Omental fat pad (tissue), 4 donors: Measurements from ENCODE around the gene PLIN3. TPM values are rescaled to one million over a fixed set of nuclear protein-coding genes. Genes with fewer than 3 reads are reported as not detected.
A peak's percentile ranks its signal among the peaks of the same experiment; 100 is the strongest.
"Not testable (repeated sequence)": the region's sequence is repeated elsewhere in the genome, so short reads cannot be mapped to it uniquely, and the experiment has no call there.

Experiments used
- ATAC-seq: fragments of 150-250 bp; one replicate; pipeline ENCODE4 v1.9.1; 2016; ENCODE audit warnings: mild to moderate bottlenecking, moderate library complexity; ENCODE audit not compliant: low FRiP score
- DNase-seq: peaks from one replicate; pipeline ENCODE4 v3.0.0-alpha.2; 2019; ENCODE audit warnings: low spot score
- total RNA-seq, 4 donors: library from RNA; depleted of rRNA; stranded (reverse); fragments of >200 nt; gene quantifications; one replicate each; pipeline ENCODE4 v1.1.0, GENCODE V29; 2016
- TF ChIP-seq, protein P1 (sequence below), 3 donors: fragments of 450-650 bp; IDR thresholded peaks; one replicate each; pipeline ENCODE4 v1.5.1; 2016 to 2017; ENCODE audit warnings: antibody characterized with exemption in 3 of 3, mild to moderate bottlenecking in 3 of 3, moderate library complexity in 2 of 3

Gene PLIN3
- total RNA-seq, 4 donors from 2014 or later: 23.1 to 64.0 (median 33.8) TPM

DNA sequence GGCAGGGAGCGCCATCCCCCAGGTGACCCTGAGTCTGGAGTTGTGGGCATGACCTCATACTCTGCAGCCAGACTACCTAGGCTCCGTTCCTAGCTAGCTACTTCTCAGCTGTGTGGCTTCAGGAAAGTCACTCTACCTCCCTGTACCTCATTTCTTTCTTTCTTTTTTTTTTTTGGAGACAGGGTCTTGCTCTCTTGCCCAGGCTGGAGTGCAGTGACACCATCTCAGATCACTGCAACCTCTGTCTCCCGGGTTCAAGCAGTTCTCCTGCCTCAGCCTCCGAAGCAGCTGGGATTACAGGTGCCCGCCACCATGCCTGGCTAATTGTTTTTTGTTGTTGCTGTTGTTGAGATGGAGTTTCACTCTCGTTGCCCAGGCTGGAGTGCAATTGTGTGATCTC lies 15.0 kb downstream of the PLIN3 start:
- ATAC-seq: no peak
- TF ChIP-seq, protein P1, sequence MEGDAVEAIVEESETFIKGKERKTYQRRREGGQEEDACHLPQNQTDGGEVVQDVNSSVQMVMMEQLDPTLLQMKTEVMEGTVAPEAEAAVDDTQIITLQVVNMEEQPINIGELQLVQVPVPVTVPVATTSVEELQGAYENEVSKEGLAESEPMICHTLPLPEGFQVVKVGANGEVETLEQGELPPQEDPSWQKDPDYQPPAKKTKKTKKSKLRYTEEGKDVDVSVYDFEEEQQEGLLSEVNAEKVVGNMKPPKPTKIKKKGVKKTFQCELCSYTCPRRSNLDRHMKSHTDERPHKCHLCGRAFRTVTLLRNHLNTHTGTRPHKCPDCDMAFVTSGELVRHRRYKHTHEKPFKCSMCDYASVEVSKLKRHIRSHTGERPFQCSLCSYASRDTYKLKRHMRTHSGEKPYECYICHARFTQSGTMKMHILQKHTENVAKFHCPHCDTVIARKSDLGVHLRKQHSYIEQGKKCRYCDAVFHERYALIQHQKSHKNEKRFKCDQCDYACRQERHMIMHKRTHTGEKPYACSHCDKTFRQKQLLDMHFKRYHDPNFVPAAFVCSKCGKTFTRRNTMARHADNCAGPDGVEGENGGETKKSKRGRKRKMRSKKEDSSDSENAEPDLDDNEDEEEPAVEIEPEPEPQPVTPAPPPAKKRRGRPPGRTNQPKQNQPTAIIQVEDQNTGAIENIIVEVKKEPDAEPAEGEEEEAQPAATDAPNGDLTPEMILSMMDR (IDR thresholded peaks at IDR 0.05): no peak
- no peak for DNase-seq

DNA sequence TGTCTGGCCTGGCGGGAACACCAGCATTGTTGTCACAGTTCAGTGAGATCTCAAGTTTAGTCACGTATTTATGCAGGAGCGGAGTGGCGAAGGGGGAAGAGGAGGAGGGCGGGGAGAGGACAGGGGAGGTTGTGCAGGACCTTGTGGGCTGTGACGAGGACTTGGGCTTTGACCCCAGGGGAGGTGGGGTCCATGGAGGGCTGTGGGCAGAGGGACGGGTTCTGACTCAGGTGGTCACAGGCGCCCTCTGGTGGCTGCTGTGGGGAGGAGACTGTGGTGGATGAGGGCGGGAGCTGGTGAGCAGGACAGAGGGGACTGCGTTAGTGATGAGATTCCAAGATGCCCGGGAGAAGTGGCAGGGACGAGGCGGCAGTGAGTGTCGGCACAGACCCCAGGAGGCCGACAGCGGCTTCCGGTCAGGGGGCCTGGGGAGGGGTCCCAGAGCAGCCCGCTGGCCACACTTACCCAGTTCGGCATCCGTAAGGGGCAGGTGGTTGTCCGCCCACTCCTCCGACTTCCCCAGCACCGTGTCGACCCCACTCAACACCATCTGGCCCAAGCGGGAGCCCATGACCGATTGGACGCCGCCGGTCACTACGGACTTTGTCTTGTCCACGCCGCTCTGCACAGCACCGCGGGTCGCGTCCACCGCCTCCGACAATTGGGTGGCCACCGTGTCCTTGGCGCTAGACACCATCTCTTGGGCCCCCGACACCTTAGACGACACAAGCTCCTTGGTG lies 15.7 kb downstream of the PLIN3 start:
- TF ChIP-seq, protein P1 (IDR thresholded peaks at IDR 0.05): peak in 1 of 3 donors; percentile 65

DNA sequence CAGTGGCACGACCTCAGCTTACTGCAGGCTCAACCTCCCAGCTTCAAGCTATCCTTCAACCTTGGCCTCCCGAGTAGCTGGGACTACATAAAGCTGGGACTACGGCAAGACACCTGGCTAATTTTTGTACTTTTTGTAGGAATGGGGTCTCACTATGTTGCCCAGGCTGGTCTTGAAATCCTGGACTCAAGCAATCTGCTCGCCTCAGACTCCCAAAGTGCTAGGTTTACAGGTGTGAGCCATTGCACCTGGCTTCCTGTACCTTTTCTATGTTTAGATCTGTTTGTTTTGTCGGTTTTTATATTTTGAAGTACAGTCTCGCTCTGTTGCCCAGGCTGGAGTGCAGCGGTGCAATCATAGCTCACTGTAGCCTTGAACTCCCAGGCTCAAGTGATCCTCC lies 18.4 kb downstream of the PLIN3 start:
- TF ChIP-seq, protein P1 (IDR thresholded peaks at IDR 0.05): no peak
- no peak for ATAC-seq
- DNase-seq: no peak

More for the DNA sequence above, 15.7 kb downstream of the PLIN3 start:
- peak; percentile 41 for ATAC-seq
- DNase-seq: peak; percentile 75

DNA sequence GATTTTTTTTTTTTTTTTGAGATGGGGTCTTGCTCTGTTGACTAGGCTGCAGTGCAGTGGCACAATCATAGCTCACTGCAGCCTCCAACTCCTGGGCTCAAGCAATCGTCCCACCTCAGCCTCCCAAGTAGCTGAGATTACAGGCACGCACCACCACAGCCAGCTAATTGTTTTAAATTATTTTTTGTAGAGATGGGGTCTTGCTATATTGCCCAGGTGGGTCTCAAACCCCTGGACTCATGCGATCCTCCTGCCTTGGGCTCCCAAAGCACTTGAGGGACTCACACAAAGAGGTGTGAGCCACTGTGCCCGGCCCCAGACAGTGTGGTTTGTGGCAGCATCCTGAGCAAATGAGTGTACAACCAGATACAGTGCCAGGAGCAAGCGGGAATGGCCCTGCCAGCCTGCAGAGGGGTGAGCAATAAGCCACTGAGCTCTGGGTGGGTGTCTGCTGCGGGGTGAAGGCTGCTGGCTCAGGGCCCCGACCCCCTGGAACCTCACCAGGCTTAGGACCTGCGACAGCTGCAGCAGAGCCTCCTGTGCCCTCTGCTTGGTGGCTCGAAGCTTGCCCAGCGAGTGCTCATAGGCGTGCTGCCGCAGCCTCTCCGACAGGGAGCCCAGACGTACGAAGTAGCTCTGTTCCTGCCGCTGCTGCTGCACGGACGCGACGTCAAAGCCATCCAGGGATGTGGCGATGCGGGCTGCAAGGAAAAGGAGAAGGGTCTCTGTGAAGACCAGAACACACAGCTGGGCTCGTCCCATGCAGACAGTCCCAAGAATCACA lies 20.1 kb downstream of the PLIN3 start:
- TF ChIP-seq, protein P1 (IDR thresholded peaks at IDR 0.05): no peak

DNA sequence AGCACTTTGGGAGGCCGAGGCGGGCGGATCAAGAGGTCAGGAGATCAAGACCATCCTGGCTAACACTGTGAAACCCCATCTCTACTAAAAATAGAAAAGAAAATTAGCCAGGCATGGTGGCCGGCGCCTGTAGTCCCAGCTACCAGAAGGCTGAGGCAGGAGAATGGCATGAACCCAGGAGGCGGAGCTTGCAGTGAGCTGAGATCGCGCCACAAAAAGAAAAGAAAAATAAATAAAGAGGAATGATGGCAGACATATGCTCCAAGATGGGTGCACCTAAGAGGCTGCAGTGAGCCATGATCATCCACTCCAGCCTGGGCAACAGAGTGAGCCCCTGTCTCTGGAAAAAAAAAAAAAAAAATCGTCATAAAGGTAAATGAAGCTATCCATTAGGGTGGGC lies 21.5 kb downstream of the PLIN3 start:
- DNase-seq, ATAC-seq: not testable (repeated sequence)

More for the DNA sequence above, 20.1 kb downstream of the PLIN3 start:
- DNase-seq (no peak), ATAC-seq (no peak)

DNA sequence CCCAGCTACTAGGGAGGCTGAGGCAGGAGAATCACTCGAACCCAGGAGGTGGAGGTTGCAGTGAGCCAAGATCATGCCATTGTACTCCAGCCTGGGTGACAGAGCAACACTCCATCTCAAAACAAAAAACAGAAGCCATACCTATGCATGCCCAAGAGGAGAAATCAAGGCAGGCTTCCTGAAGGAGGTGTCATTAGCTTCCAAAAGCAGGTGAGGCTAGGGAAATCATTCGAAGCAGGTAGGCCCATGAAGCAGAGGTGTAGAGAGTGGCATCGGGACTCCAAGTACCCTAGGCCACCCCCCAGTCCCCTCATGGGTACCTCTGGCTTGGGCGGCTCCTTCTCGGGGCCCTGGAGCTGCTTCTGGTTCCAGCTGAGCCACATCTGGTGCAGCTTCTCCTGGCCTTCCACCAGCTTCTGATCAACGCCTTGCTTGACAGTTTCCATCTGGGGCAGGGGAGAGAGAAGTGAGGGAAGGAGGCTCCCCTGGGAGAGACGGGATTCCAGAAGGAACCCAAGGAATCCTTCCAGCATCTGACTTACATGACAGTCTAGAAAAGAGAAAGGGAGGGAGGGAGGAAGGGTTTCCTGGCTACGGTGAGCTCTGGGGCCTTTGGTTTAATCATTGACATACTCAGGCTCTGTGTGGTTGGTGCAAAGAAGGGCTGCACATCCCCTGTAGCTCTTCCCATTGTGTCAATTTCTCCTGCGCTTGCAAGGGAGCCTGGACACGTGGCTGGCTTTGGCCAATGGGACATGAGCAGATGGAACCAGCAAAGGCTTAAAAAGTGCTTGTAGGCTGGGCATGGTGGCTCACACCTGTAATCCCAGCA lies 22.9 kb downstream of the PLIN3 start:
- TF ChIP-seq, protein P1 (IDR thresholded peaks at IDR 0.05): no peak
- ATAC-seq (no peak), DNase-seq (no peak)

DNA sequence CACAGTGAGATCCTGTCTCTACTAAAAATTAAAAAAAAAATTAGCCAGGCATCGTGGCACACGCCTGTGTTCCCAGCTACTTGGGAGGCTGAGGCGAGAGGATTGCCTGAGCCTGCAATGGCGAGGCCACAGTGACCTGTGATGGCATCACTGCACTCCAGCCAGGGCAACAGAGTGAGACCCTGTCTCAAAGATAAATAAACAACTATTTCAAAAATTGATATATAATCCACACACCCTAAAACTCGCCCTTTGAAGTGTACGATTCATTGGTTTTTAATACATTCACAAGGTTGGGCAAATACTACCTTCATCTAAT lies 23.9 kb downstream of the PLIN3 start:
- DNase-seq: no peak
- TF ChIP-seq, protein P1 (IDR thresholded peaks at IDR 0.05): no peak
- ATAC-seq: no peak
